ENCODE data around the gene GAL3ST3. TPM values are rescaled to one million over a fixed set of nuclear protein-coding genes. Genes with fewer than 3 reads are reported as not detected.

GAL3ST3 gene
- total RNA-seq, 4 donors from 2014 or later = not detected

- Histone ChIP-seq H3K4me3 (no peak overlapping the region), H3K36me3 (no peaks in the 10 kb centered on the region), H3K4me1 (peaks cover 18% of the 10 kb centered on the region), H3K27me3 (peaks cover 21% of the 10 kb centered on the region), H3K9me3 (no peaks in the 10 kb centered on the region), H3K27ac (no peak overlapping the region)
- WGBS = 56% methylated on average over 6 of the region's 7 CpGs
- TF ChIP-seq POLR2A (IDR thresholded peaks at IDR 0.05) (no peak), POLR2AphosphoS5 (IDR thresholded peaks at IDR 0.05) (no peak)
- DNase-seq (ENCODE audit: low spot score in 2 of 2) = no peak
Observed at GRCh38 chr11:66015454-66015881, 33.5 kb downstream of the GAL3ST3 start.

DNA sequence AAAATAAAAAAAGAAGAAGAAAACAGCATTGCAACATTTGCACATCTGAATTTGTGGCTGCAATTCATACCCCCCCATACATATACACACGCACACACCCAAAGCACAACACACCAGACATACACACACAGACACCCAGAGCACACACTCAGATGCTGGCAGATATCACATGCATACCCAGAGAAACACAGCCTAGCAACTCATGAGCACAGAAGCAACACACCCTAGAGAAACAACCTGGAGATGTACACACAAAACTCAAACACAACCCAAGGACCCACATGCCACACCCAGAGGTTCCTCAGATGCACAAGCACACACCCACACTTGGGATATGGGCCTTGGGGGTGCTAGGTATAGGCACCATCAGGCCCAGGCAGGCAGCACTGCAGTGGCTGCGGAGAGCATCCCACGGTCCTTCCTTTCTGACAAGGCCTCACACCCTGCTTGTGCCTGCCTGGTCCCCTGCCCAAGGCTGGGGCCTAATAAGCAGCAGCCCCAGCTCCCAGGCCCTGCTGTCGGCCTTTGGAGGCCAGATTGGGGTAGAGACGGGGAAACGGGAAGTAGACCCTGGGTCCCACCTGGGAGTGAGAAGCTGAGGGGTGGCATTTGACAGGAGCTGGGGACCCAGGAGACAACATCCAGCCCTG, 34.0 kb downstream of the GAL3ST3 start:
- no peak overlapping the region for H3K27ac ChIP-seq
- H3K9me3 ChIP-seq = no peaks in the 10 kb centered on the region
- peaks cover 18% of the 10 kb centered on the region for H3K4me1 ChIP-seq
- no peak overlapping the region for H3K4me3 ChIP-seq
- no peak for DNase-seq (ENCODE audit: low spot score in 2 of 2)
- peaks cover 21% of the 10 kb centered on the region for H3K27me3 ChIP-seq
- WGBS = 89% methylated on average over 3 of the region's 6 CpGs
- H3K36me3 ChIP-seq = no peaks in the 10 kb centered on the region
- TF ChIP-seq EP300 (IDR thresholded peaks at IDR 0.05) = no peak

DNA sequence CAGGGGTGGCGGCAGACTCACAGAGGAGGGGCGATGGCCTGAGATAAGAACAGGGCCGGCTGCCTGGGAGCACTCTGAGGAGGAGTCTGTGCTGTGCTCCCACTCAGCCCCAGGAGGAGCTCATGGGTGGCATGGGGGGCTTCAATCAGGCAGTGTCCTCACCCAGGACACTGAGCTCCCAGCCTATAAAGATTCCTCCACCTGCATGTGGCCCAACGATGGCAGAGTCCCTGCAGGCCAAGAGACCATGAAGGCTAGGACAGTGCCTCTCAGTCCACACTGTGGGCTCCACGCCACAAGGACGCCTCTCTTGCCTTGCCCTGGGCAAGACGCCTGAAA, 35.2 kb downstream of the GAL3ST3 start:
- no peak for DNase-seq (ENCODE audit: low spot score in 2 of 2)
- Histone ChIP-seq H3K36me3 (no peaks in the 10 kb centered on the region), H3K27ac (no peak overlapping the region), H3K9me3 (no peaks in the 10 kb centered on the region), H3K4me1 (peaks cover 21% of the 10 kb centered on the region), H3K4me3 (no peak overlapping the region), H3K27me3 (peaks cover 21% of the 10 kb centered on the region)
- TF ChIP-seq POLR2AphosphoS5 (IDR thresholded peaks at IDR 0.05) (no peak), POLR2A (IDR thresholded peaks at IDR 0.05) (no peak), EP300 (IDR thresholded peaks at IDR 0.05) (no peak), CTCF (IDR thresholded peaks at IDR 0.05) (no peak)
- WGBS = 77% methylated on average over 6 of the region's 7 CpGs

- H3K4me1 ChIP-seq = peaks cover 27% of the 10 kb centered on the region
- TF ChIP-seq EP300 (IDR thresholded peaks at IDR 0.05) (no peak), POLR2AphosphoS5 (IDR thresholded peaks at IDR 0.05) (no peak), POLR2A (IDR thresholded peaks at IDR 0.05) (no peak), CTCF (IDR thresholded peaks at IDR 0.05) (no peak)
- 23% methylated on average over 3 of the region's 12 CpGs for WGBS
- no peaks in the 10 kb centered on the region for H3K36me3 ChIP-seq
- H3K9me3 ChIP-seq = no peaks in the 10 kb centered on the region
- H3K27me3 ChIP-seq = peaks cover 21% of the 10 kb centered on the region
- H3K4me3 ChIP-seq = no peak overlapping the region
- DNase-seq (ENCODE audit: low spot score in 2 of 2) = no peak
- no peak overlapping the region for H3K27ac ChIP-seq
Observed at GRCh38 chr11:66012946-66013761, 35.8 kb downstream of the GAL3ST3 start.

GRCh38 chr11:66012371-66012945, 36.5 kb downstream of the GAL3ST3 start:
- DNase-seq (ENCODE audit: low spot score in 2 of 2) = no peak
- Histone ChIP-seq H3K4me1 (peaks cover 32% of the 10 kb centered on the region), H3K27ac (no peak overlapping the region), H3K27me3 (peaks cover 21% of the 10 kb centered on the region), H3K9me3 (no peaks in the 10 kb centered on the region), H3K36me3 (no peaks in the 10 kb centered on the region), H3K4me3 (peak overlapping the region; percentile 27)
- no peak for TF ChIP-seq CTCF (IDR thresholded peaks at IDR 0.05)
- no peak for TF ChIP-seq EP300 (IDR thresholded peaks at IDR 0.05)
- TF ChIP-seq POLR2A (IDR thresholded peaks at IDR 0.05) = no peak
- TF ChIP-seq POLR2AphosphoS5 (IDR thresholded peaks at IDR 0.05) = no peak
- 89% methylated on average over 5 of the region's 12 CpGs for WGBS

DNA sequence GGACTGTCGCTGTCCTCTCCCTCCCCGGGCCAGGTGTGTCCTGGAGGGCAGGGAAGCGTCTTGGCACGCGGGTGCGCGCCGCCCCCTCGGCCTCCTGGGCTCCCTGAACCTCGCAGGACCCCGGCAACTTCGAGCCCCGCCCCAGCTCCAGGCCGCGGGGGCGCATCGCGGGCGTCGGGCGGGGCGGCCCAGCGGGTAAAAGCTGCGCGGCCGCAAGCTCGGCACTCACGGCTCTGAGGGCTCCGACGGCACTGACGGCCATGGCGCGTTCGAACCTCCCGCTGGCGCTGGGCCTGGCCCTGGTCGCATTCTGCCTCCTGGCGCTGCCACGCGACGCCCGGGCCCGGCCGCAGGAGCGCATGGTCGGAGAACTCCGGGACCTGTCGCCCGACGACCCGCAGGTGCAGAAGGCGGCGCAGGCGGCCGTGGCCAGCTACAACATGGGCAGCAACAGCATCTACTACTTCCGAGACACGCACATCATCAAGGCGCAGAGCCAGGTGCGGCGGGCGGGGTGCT, 37.1 kb downstream of the GAL3ST3 start, which contains the start of gene CST6:
CST6 (plus strand) TSS at position 224 of the 519 bp plus-strand sequence; CDS start at position 261, 37 bp downstream.
- Histone ChIP-seq H3K36me3 (no peaks in the 10 kb centered on the region), H3K27me3 (peaks cover 21% of the 10 kb centered on the region), H3K9me3 (no peaks in the 10 kb centered on the region), H3K4me1 (peaks cover 33% of the 10 kb centered on the region), H3K27ac (no peak within 1 kb of the TSS), H3K4me3 (peak within 1 kb of the TSS; percentile 27)
- no peak for TF ChIP-seq POLR2AphosphoS5 (IDR thresholded peaks at IDR 0.05)
- TF ChIP-seq POLR2A (IDR thresholded peaks at IDR 0.05) = no peak
- TF ChIP-seq EP300 (IDR thresholded peaks at IDR 0.05) = no peak
- TF ChIP-seq CTCF (IDR thresholded peaks at IDR 0.05) = no peak
- WGBS = 2% methylated on average over 21 of the region's 61 CpGs
- no peak for DNase-seq (ENCODE audit: low spot score in 2 of 2)
